MM.1S (cell line): Measurements from ENCODE around the gene EIF4EBP3.

ENCODE experiments used
- DNase-seq: peaks from one replicate; pipeline ENCODE4 v3.0.0-alpha.2; 2015
- H2AFZ ChIP-seq: fragments of 300-600 bp; sonication (generic); 2 replicates; pipeline ENCODE4 v1.6.0; 2016; ENCODE audit warnings: antibody characterized with exemption, low read length
- H3F3A ChIP-seq: fragments of 300-600 bp; sonication (generic); 2 replicates; pipeline ENCODE4 v1.6.1; 2016; ENCODE audit warnings: mild to moderate bottlenecking, antibody characterized with exemption, low read length, moderate library complexity, mixed read lengths; ENCODE audit not compliant: insufficient read depth
- H3K27ac ChIP-seq: fragments of 300-600 bp; sonication (generic); 2 replicates; pipeline ENCODE4 v1.5.1; 2016; ENCODE audit warnings: mild to moderate bottlenecking, low read length
- H3K27me3 ChIP-seq: fragments of 300-600 bp; sonication (generic); replicated peaks from 2 replicates; pipeline ENCODE4 v1.6.0; 2016; ENCODE audit warnings: low read length; ENCODE audit not compliant: insufficient read depth
- H3K36me3 ChIP-seq: fragments of 300-600 bp; sonication (generic); replicated peaks from 2 replicates; pipeline ENCODE4 v1.6.1; 2016; ENCODE audit warnings: mild to moderate bottlenecking, low read length, mixed read lengths; ENCODE audit not compliant: insufficient read depth
- H3K4me1 ChIP-seq: fragments of 300-600 bp; sonication (generic); 2 replicates; pipeline ENCODE4 v1.6.1; 2016; ENCODE audit warnings: low read length, mixed read lengths
- H3K4me2 ChIP-seq: fragments of 300-600 bp; sonication (generic); 2 replicates; pipeline ENCODE4 v1.6.0; 2016; ENCODE audit warnings: low read depth, low read length
- H3K4me3 ChIP-seq: fragments of 300-600 bp; sonication (generic); 2 replicates; pipeline ENCODE4 v1.5.1; 2016; ENCODE audit warnings: low read length, mixed read lengths
- H3K79me2 ChIP-seq: fragments of 300-600 bp; sonication (generic); 2 replicates; pipeline ENCODE4 v1.6.1; 2016; ENCODE audit warnings: mixed run types, low read length, mixed read lengths
- H3K9ac ChIP-seq: fragments of 300-600 bp; sonication (generic); 2 replicates; pipeline ENCODE4 v1.6.1; 2016; ENCODE audit warnings: low read length, mixed read lengths
- H3K9me2 ChIP-seq: fragments of 300-600 bp; sonication (generic); replicated peaks from 2 replicates; pipeline ENCODE4 v1.6.1; 2016; ENCODE audit warnings: mild to moderate bottlenecking, low read length, mixed read lengths; ENCODE audit not compliant: insufficient read depth
- H3K9me3 ChIP-seq: fragments of 300-600 bp; sonication (generic); replicated peaks from 2 replicates; pipeline ENCODE4 v1.6.1; 2016; ENCODE audit warnings: mild to moderate bottlenecking, low read length, mixed read lengths; ENCODE audit not compliant: insufficient read depth
- H4K20me1 ChIP-seq: fragments of 300-600 bp; sonication (generic); 2 replicates; pipeline ENCODE4 v1.6.1; 2016; ENCODE audit warnings: mild to moderate bottlenecking, low read length, moderate library complexity, mixed read lengths; ENCODE audit not compliant: insufficient read depth
- CTCF ChIP-seq: fragments of 300-600 bp; sonication (generic); IDR thresholded peaks from 2 replicates; pipeline ENCODE4 v1.5.1; 2016; ENCODE audit warnings: antibody characterized with exemption, low read length, mixed read lengths
- EZH2 ChIP-seq: fragments of 300-600 bp; sonication (generic); optimal IDR thresholded peaks from 2 replicates; pipeline ENCODE3; 2017; ENCODE audit warnings: low read depth, mild to moderate bottlenecking, antibody characterized with exemption, low read length, mixed read lengths
- EZH2phosphoT487 ChIP-seq: fragments of 300-600 bp; sonication (generic); IDR thresholded peaks from 2 replicates; pipeline ENCODE4 v1.6.1; 2018; ENCODE audit warnings: antibody characterized with exemption, low read length

The EIF4EBP3 gene

GRCh38 chr5:140551872-140552271 lies 4.4 kb downstream of the EIF4EBP3 start:
- no peaks in the 10 kb centered on the region; the same call in 1 of the 2 replicates for H3F3A ChIP-seq
- no peaks in the 10 kb centered on the region for H3K9me3 ChIP-seq
- 0 out of 2 replicates have a peak, but pooled peaks cover 4% of the 10 kb centered on the region for H4K20me1 ChIP-seq
- H3K27ac ChIP-seq, result no peak overlapping the region
- no peak for DNase-seq
- H3K36me3 ChIP-seq, result 0 out of 2 replicates have a peak, but pooled peaks cover 4% of the 10 kb centered on the region
- peaks cover 15% of the 10 kb centered on the region for H3K4me1 ChIP-seq
- no peaks in the 10 kb centered on the region for H3K27me3 ChIP-seq
- no peak for TF ChIP-seq EZH2
- TF ChIP-seq CTCF, result no peak
- H2AFZ ChIP-seq, result no peak overlapping the region
- H3K9ac ChIP-seq, result no peak overlapping the region
- H3K9me2 ChIP-seq, result no peaks in the 10 kb centered on the region
- no peak overlapping the region for H3K4me3 ChIP-seq
- H3K4me2 ChIP-seq, result no peak overlapping the region
- H3K79me2 ChIP-seq, result peaks cover 48% of the 10 kb centered on the region

DNA sequence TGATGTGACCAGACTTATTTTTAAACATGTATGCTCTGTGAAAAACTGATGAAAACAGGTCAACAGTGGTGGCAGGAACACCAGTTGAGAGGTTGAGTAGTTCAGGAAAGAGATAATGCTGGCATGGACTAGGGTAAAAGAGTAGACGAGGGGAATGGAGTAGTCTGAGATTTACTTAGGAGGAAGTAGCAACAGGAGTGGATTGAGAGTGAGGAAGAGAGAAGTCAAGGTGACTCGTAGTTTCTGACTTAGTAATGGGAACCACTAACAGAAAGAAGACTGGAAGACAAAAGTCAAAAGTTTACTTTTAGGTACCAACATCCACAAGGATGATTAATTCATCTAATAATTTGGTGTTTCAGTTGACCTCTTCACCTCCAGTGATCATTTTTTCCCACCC lies 6.2 kb downstream of the EIF4EBP3 start:
- Histone ChIP-seq H3K4me1 (peaks cover 19% of the 10 kb centered on the region), H3K9me3 (no peaks in the 10 kb centered on the region), H4K20me1 (0 out of 2 replicates have a peak, but pooled peaks cover 4% of the 10 kb centered on the region), H3K27me3 (no peaks in the 10 kb centered on the region), H3K4me2 (no peak overlapping the region), H3K79me2 (peaks cover 52% of the 10 kb centered on the region), H3K4me3 (no peak overlapping the region), H3K27ac (no peak overlapping the region), H3K9me2 (no peaks in the 10 kb centered on the region), H2AFZ (no peak overlapping the region), H3K9ac (no peak overlapping the region), H3F3A (no peaks in the 10 kb centered on the region; the same call in 1 of the 2 replicates), H3K36me3 (0 out of 2 replicates have a peak, but pooled peaks cover 4% of the 10 kb centered on the region)
- DNase-seq, result no peak
- no peak for TF ChIP-seq EZH2phosphoT487
- TF ChIP-seq CTCF, result no peak
- TF ChIP-seq EZH2, result no peak

DNA sequence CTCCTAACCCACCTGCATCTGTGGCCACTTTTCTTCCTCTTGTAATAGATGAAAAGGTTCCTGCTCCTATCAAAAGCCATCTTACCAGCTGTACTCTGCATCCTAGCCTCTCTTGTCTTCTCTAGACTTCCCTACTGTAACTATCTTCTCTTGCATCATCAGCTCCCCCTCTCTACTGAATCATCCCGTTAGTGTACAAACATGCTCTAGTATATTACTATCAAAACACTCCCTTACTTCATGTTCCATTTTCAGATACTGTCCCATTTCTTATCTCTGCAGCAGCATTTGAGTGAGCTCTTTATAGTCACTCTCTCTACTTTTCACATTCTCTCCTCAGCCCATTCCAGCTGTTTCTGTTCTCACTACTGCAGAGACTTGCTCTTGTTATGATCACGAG lies 7.0 kb downstream of the EIF4EBP3 start:
- Histone ChIP-seq H3K4me3 (no peak overlapping the region), H4K20me1 (0 out of 2 replicates have a peak, but pooled peaks cover 4% of the 10 kb centered on the region), H3K4me1 (peaks cover 19% of the 10 kb centered on the region), H3K9ac (no peak overlapping the region), H3K79me2 (peaks cover 52% of the 10 kb centered on the region), H3K36me3 (0 out of 2 replicates have a peak, but pooled peaks cover 4% of the 10 kb centered on the region), H3K4me2 (no peak overlapping the region), H3K27ac (no peak overlapping the region), H3K9me2 (no peaks in the 10 kb centered on the region), H3K27me3 (no peaks in the 10 kb centered on the region), H2AFZ (no peak overlapping the region), H3F3A (no peaks in the 10 kb centered on the region; the same call in 1 of the 2 replicates), H3K9me3 (no peaks in the 10 kb centered on the region)
- no peak for TF ChIP-seq CTCF
- TF ChIP-seq EZH2phosphoT487, result no peak
- TF ChIP-seq EZH2, result no peak
- DNase-seq, result no peak
